Spleen (tissue), 7 donors: ENCODE measurements around the gene EWSR1.

Source experiments
- POLR2A ChIP-seq, 3 donors: fragments of 450-650 bp; IDR thresholded peaks; one replicate each; pipeline ENCODE4 v1.5.1; 2017; ENCODE audit warnings: antibody characterized with exemption in 3 of 3, mild to moderate bottlenecking in 1 of 3
- POLR2AphosphoS5 ChIP-seq, 3 donors: sonication (generic); formaldehyde crosslinking; IDR thresholded peaks; one replicate each; pipeline ENCODE4 v1.5.1; 2017; ENCODE audit warnings: antibody characterized with exemption in 3 of 3
- TF ChIP-seq, protein P1 (sequence below), 11 experiments: fragments of 200-600 bp in 7 of 11; fragments of 450-650 bp in 4 of 11; sonication (generic) in 4 of 11; IDR thresholded peaks in 8 of 11; conservative IDR thresholded peaks in 3 of 11; 1 replicate in 7 of 11; 2 replicates in 4 of 11; pipeline versions ENCODE4 v1.4.0 to v1.8.0; 2016 to 2021; ENCODE audit warnings: antibody characterized with exemption in 11 of 11, inconsistent platforms in 4 of 11, mild to moderate bottlenecking in 1 of 11
- donor health status: DM: no; HTN: no; CAD: no; lungs with moderate emphysema.
- donor health status: DM: no; HTN: no; CAD: no.
- donor health status: DM: no; HTN: no; CAD: no.

DNA sequence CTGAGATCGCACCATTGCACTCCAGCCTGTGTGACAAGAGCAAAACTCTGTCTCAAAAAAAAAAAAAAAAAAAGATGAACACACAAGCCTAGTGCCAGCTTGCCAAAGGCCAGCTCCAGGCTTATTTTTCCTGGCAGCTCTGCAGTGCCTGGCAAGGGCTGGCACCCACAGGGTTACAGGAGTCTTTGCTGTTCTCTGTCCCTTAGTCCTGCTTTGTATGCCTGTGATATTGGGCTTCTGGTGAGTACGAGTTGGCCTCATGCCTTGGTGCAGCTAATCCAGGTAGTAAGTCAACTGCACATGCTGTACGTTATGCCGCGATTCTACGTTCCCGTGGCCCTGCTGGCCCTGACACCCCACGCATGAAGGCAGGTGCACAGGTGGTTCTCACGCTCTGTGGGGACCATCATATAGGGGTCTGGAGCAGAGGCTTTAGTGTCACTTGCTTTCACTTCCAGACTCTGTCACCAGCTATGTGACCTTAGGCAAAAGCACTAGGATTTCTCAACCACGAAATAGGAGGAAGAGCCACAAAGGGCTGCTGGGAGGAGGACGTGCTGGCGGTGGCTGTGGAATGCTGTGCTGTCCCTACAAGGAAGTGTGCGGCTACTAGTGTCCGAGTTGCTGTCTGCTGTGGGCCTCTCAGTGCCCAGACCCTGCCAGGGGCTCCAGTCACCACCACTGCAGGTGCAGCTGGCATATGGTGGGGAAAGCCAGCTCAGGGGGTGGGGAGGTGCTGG, 68.9 kb downstream of the EWSR1 start:
- TF ChIP-seq, protein P1, sequence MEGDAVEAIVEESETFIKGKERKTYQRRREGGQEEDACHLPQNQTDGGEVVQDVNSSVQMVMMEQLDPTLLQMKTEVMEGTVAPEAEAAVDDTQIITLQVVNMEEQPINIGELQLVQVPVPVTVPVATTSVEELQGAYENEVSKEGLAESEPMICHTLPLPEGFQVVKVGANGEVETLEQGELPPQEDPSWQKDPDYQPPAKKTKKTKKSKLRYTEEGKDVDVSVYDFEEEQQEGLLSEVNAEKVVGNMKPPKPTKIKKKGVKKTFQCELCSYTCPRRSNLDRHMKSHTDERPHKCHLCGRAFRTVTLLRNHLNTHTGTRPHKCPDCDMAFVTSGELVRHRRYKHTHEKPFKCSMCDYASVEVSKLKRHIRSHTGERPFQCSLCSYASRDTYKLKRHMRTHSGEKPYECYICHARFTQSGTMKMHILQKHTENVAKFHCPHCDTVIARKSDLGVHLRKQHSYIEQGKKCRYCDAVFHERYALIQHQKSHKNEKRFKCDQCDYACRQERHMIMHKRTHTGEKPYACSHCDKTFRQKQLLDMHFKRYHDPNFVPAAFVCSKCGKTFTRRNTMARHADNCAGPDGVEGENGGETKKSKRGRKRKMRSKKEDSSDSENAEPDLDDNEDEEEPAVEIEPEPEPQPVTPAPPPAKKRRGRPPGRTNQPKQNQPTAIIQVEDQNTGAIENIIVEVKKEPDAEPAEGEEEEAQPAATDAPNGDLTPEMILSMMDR (IDR thresholded peaks at IDR 0.05 in 8 of 11, conservative IDR thresholded peaks at IDR 0.05 in 3 of 11), result no peak
- no peak for TF ChIP-seq POLR2A (IDR thresholded peaks at IDR 0.05)
- peak in 2 of 3 donors; percentile 20 to 33 for TF ChIP-seq POLR2AphosphoS5 (IDR thresholded peaks at IDR 0.05)
